Choroid plexus epithelial cell (primary cell): ENCODE results near the gene PMCH.

Experiments used
- DNase-seq: peaks from one replicate; pipeline ENCODE4 v3.0.0-alpha.2; 2010; ENCODE audit warnings: low read depth
- H3K4me3 ChIP-seq: 2 replicates; pipeline ENCODE4 v1.5.1; 2011; ENCODE audit warnings: low read depth, mild to moderate bottlenecking, control low read depth, low read length, moderate library complexity
- CTCF ChIP-seq: conservative IDR thresholded peaks from 2 replicates; pipeline ENCODE4 v1.5.1; 2011; ENCODE audit warnings: low read depth, mild to moderate bottlenecking, control low read depth, inconsistent platforms, low read length, moderate library complexity

PMCH gene

GRCh38 chr12:102215992-102216691 lies 18.5 kb upstream of the PMCH start:
- no peak for TF ChIP-seq CTCF
- peak; percentile 69 for DNase-seq
- H3K4me3 ChIP-seq: no peak overlapping the region

GRCh38 chr12:102204025-102204424 lies 6.4 kb upstream of the PMCH start:
- no peak for DNase-seq
- TF ChIP-seq CTCF: no peak
- no peak overlapping the region for H3K4me3 ChIP-seq

DNA sequence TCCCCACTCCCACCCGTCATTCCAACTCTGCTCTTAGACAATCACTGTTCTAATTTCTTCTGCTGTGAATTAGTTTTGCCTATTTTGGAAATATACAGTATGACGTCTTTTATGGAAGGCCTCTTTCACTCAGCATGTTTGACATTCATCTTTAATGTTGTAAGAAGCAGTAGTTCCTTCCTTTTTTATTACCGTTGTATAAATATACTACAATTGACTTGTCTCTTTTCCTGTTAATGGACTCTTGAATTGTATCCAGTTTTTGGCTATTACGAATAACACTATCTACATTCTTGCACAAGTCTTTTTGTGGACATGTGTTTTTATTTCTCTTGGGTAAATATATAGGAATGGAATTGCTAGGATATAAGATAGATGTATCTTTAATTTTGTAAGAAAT lies 4.9 kb upstream of the PMCH start:
- no peak for DNase-seq
- no peak overlapping the region for H3K4me3 ChIP-seq
- TF ChIP-seq CTCF: no peak

DNA sequence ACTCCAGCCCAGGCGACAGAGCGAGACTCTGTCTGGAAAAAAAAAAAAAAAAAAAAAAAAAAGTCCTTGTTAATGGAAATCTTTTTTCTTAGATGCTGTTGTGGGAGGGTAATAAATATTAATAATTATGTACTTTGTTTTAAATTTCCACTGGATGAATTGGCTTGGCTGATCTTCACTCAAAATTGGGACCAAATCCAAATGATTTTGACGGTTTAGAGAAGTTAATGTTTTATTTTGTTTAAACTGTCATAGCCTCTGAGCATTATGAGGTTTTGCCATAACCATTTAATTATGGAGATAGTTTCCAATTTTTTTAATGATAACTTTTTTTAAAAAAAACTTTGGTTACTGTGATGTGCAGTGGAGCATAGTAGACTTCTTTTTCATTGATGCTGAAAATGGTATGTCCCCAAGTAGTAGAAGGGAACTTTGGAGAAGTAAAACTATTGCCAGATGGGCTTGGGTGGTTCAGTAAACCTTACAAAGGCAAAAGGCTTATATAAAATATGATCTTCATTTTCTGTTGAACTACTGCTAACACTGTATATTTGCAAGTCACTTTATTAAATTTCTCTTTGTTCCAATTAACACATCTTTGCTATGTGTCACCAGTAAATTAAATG lies 3.9 kb upstream of the PMCH start:
- TF ChIP-seq CTCF: no peak
- no peak for DNase-seq
- no peak overlapping the region for H3K4me3 ChIP-seq

DNA sequence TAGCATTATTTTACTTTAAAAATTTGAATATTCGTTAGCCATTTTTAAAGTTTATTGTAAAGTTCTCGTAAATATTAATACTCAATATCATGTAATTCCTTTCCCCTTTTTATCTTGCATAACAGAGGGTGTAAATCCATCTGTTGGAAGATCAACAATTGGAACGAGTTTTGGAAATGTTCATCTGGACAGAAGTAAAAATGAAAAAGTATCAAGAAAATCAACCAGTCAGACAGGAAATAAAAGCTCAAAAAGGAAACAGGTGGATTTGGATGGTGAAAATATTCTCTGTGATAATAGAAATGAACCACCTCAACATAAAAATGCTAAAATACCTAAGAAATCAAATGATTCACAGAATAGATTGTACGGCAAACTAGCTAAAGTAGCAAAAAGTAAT lies 1.8 kb downstream of the PMCH start:
- no peak for TF ChIP-seq CTCF
- DNase-seq: no peak
- H3K4me3 ChIP-seq: no peak overlapping the region

DNA sequence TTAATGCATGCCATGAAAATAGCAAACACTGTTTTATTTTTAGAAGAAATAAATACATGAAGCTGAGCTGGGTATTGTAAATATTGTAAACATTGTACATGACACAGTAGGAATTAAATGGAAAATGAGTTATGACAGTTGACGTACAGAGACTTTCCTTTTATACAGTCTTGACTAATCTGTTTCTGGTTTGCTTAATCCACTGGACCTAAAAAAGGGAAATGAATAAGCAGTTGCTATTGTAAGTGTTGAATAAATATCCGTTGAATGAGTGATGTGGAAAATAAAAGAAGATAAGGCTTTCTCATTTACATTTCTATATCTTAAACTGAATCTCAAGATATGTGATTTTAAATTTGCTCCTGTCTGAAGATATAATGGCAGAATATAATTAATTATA lies 15.0 kb downstream of the PMCH start:
- no peak for TF ChIP-seq CTCF
- H3K4me3 ChIP-seq: no peak overlapping the region
- DNase-seq: no peak

GRCh38 chr12:102174761-102175160 lies 22.9 kb downstream of the PMCH start:
- TF ChIP-seq CTCF: no peak
- no peak overlapping the region for H3K4me3 ChIP-seq
- DNase-seq: no peak
